ENCODE results near the gene FAM50A.

FAM50A gene

GRCh38 chrX:154413142-154413541 is 30.8 kb upstream of the FAM50A start:
- no peak for DNase-seq (ENCODE audit: low spot score)

GRCh38 chrX:154417157-154417556 is 26.8 kb upstream of the FAM50A start:
- no peak for DNase-seq (ENCODE audit: low spot score)

GRCh38 chrX:154419189-154419588 is 24.8 kb upstream of the FAM50A start:
- no peak for DNase-seq (ENCODE audit: low spot score)

GRCh38 chrX:154419688-154420401 is 24.1 kb upstream of the FAM50A start:
- DNase-seq (ENCODE audit: low spot score): no peak

GRCh38 chrX:154420402-154420756 is 23.6 kb upstream of the FAM50A start:
- no peak for DNase-seq (ENCODE audit: low spot score)

GRCh38 chrX:154426916-154427770 is 16.8 kb upstream of the FAM50A start:
- no peak for DNase-seq (ENCODE audit: low spot score)

- peak; percentile 89 for DNase-seq (ENCODE audit: low spot score)
Measured at GRCh38 chrX:154428176-154429171, 15.5 kb upstream of the FAM50A start, which contains the start of gene ATP6AP1. Gene ATP6AP1, plus strand, starts transcription at chrX:154428677. Its CDS starts 16 bp downstream, at chrX:154428693.

- DNase-seq (ENCODE audit: low spot score): no peak
Measured at GRCh38 chrX:154429711-154430110, 14.2 kb upstream of the FAM50A start.

GRCh38 chrX:154430479-154430878 is 13.5 kb upstream of the FAM50A start:
- DNase-seq (ENCODE audit: low spot score): no peak

GRCh38 chrX:154430916-154431315 is 13.0 kb upstream of the FAM50A start:
- DNase-seq (ENCODE audit: low spot score): no peak

- no peak for DNase-seq (ENCODE audit: low spot score)
Measured at GRCh38 chrX:154431341-154431740, 12.6 kb upstream of the FAM50A start.

- DNase-seq (ENCODE audit: low spot score): no peak
Measured at GRCh38 chrX:154432210-154432609, 11.7 kb upstream of the FAM50A start.

GRCh38 chrX:154433605-154434004 is 10.3 kb upstream of the FAM50A start:
- DNase-seq (ENCODE audit: low spot score): no peak

GRCh38 chrX:154434394-154435168 is 9.4 kb upstream of the FAM50A start:
- no peak for DNase-seq (ENCODE audit: low spot score)

GRCh38 chrX:154435171-154435733 is 8.7 kb upstream of the FAM50A start:
- no peak for DNase-seq (ENCODE audit: low spot score)

- no peak for DNase-seq (ENCODE audit: low spot score)
Measured at GRCh38 chrX:154436374-154436982, 7.5 kb upstream of the FAM50A start.

- no peak for DNase-seq (ENCODE audit: low spot score)
Measured at GRCh38 chrX:154436983-154437752, 6.8 kb upstream of the FAM50A start, which contains the start of gene GDI1. Gene GDI1, plus strand, starts transcription at chrX:154437154. Its CDS starts 101 bp downstream, at chrX:154437255.

GRCh38 chrX:154437971-154438893 is 5.7 kb upstream of the FAM50A start:
- DNase-seq (ENCODE audit: low spot score): no peak

All from globus pallidus (tissue), 1 donor.